Heart left ventricle (tissue), 16 donors: ENCODE data around the gene CLRN2. TPM values are rescaled to one million over a fixed set of nuclear protein-coding genes. Genes with fewer than 3 reads are reported as not detected.

Source experiments
- ATAC-seq, 4 donors: fragments of 200-7000 bp; cut with Tn5 transposase; one replicate each; pipeline ENCODE4 v1.9.1; 2020 to 2022; ENCODE audit warnings: moderate library complexity in 4 of 4, mild to moderate bottlenecking in 3 of 4, moderate number of reproducible peaks in 1 of 4
- DNase-seq, 5 donors: peaks; one replicate each; pipeline ENCODE4 v3.0.0-alpha.2; 2020
- H3K27ac ChIP-seq, 12 donors: fragments of 200-600 bp; sonication (generic) in 4 of 12; one replicate each; pipeline versions ENCODE4 v1.5.0 to v1.8.0; 2016 to 2022; ENCODE audit warnings: mild to moderate bottlenecking in 2 of 12
- H3K27me3 ChIP-seq, 9 donors: fragments of 200-600 bp; sonication (generic) in 2 of 9; one replicate each; pipeline versions ENCODE4 v1.5.1 to v1.8.0; 2016 to 2022; ENCODE audit warnings: mild to moderate bottlenecking in 3 of 9
- H3K36me3 ChIP-seq, 9 donors: fragments of 200-600 bp; sonication (generic) in 2 of 9; one replicate each; pipeline versions ENCODE4 v1.5.0 to v1.8.0; 2018 to 2022; ENCODE audit warnings: mild to moderate bottlenecking in 2 of 9
- H3K4me1 ChIP-seq, 12 donors: fragments of 200-600 bp; sonication (generic) in 4 of 12; one replicate each; pipeline versions ENCODE4 v1.5.0 to v1.8.0; 2016 to 2022; ENCODE audit warnings: mild to moderate bottlenecking in 3 of 12
- H3K4me3 ChIP-seq, 12 donors: fragments of 200-600 bp; sonication (generic) in 4 of 12; one replicate each; pipeline versions ENCODE4 v1.5.0 to v1.8.0; 2017 to 2022; ENCODE audit warnings: mild to moderate bottlenecking in 9 of 12, moderate library complexity in 4 of 12
- H3K9me3 ChIP-seq, 12 donors: fragments of 200-600 bp; sonication (generic) in 4 of 12; one replicate each; pipeline versions ENCODE4 v1.5.0 to v1.8.0; 2016 to 2022; ENCODE audit warnings: mild to moderate bottlenecking in 1 of 12
- POLR2A ChIP-seq, 2 donors: fragments of 450-650 bp; IDR thresholded peaks; one replicate each; pipeline ENCODE4 v1.6.1; 2017; ENCODE audit warnings: antibody characterized with exemption in 2 of 2, mild to moderate bottlenecking in 2 of 2, moderate library complexity in 2 of 2
- WGBS, 4 donors: extraction: QIAGEN DNeasy Blood & Tissue Kit in 2 of 4; methylation state at CpG; one replicate each; pipeline versions ENCODE4 v1.1.5 to v1.1.7; 2013 to 2018; 5-methylcytosine and 5-hydroxymethylcytosine counted together
- intact Hi-C, 10 donors: fragments of 100-400 bp; cut with DNase I; formaldehyde crosslinking; loops; one replicate each; pipeline versions ENCODE4 v1.11.1 to v1.14.2; 2022
- polyA plus RNA-seq, 2 donors: library from polyadenylated mRNA; stranded (reverse); fragments of 200-250 nt; gene quantifications; one replicate each; pipeline ENCODE4 v1.2.3, GENCODE V29; 2013
- total RNA-seq, 9 donors: library from RNA; depleted of rRNA in 2 of 9; stranded (reverse); fragments of >200 nt in 2 of 9; fragmentation: NEBNext Ultra II Directional in 3 of 9; extraction: Animal tissue kit (Norgen Biotek cat#: 25700) in 3 of 9; gene quantifications; one replicate each; pipeline versions ENCODE4 v1.1.0 to v1.2.4, GENCODE V29; 2016 to 2023
- TF ChIP-seq, protein P1 (sequence below), 12 donors: fragments of 200-600 bp; sonication (generic) in 4 of 12; IDR thresholded peaks; one replicate each; pipeline versions ENCODE4 v1.5.0 to v1.8.0; 2018 to 2022; ENCODE audit warnings: antibody characterized with exemption in 12 of 12, mild to moderate bottlenecking in 5 of 12
- donor health status: ischemic (EF 13 %, LVEDD 7.1; RV severe dilation, severe dysfunction).
- donor health status: healthy with polysubstance abuse.
- donor health status: DM: no; HTN: yes; CAD: no.
- donor health status: DM: no; HTN: no; CAD: no.
- donor health status: ischemic (EF 25% LVEDD 6.9; RV normal size, moderate dysfunction).
- donor health status: ischemic (EF 25% LVEDD 5.7; RV mildly dilated, moderate dysfunction).
- donor health status: healthy.
- donor health status: DM: yes; HTN: yes; CAD: no.
- donor health status: ischemic (EF 35%, LVEDD 5.7; RV mildly dilated, moderate dysfunction).
- donor health status: nonischemic (EF 11% LVEDD 7.7; RV severe dilation, severe dysfunction).
- donor health status: DM: yes; HTN: yes; CAD: no.
- donor health status: PGD.
- donor health status: ischemic (EF 29% LVEDD 5.4; RV normal size, mild dysfunction).
- donor health status: nonischemic (EF 23%, LVEDD 6.1; RV moderate dilation, normal function).

Gene CLRN2
- total and polyA plus RNA-seq, 11 donors = not detected

- Histone ChIP-seq H3K9me3 (no peaks in the 10 kb centered on the region), H3K4me3 (no peak overlapping the region), H3K4me1 (peaks cover 0 to 7% (median 0%) of the 10 kb centered on the region in 12 donors), H3K27me3 (no peaks in the 10 kb centered on the region), H3K27ac (no peak overlapping the region), H3K36me3 (no peaks in the 10 kb centered on the region)
- TF ChIP-seq, protein P1, sequence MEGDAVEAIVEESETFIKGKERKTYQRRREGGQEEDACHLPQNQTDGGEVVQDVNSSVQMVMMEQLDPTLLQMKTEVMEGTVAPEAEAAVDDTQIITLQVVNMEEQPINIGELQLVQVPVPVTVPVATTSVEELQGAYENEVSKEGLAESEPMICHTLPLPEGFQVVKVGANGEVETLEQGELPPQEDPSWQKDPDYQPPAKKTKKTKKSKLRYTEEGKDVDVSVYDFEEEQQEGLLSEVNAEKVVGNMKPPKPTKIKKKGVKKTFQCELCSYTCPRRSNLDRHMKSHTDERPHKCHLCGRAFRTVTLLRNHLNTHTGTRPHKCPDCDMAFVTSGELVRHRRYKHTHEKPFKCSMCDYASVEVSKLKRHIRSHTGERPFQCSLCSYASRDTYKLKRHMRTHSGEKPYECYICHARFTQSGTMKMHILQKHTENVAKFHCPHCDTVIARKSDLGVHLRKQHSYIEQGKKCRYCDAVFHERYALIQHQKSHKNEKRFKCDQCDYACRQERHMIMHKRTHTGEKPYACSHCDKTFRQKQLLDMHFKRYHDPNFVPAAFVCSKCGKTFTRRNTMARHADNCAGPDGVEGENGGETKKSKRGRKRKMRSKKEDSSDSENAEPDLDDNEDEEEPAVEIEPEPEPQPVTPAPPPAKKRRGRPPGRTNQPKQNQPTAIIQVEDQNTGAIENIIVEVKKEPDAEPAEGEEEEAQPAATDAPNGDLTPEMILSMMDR (IDR thresholded peaks at IDR 0.05) = no peak
- no peak for TF ChIP-seq POLR2A (IDR thresholded peaks at IDR 0.05)
- ATAC-seq (no peak), DNase-seq (no peak)
- intact Hi-C loops = loop anchor here (2.0 to 10.0 kb wide), 8 partner anchors 92 to 1049 kb away; no protein-coding TSS in a partner anchor
- 72 to 80% (median 74%) methylated on average over 11 of the region's 11 CpGs for WGBS, 4 donors
Measured at GRCh38 chr4:17545374-17546140, 30.6 kb downstream of the CLRN2 start.

GRCh38 chr4:17546222-17546621 is 31.3 kb downstream of the CLRN2 start:
- intact Hi-C loops = loop anchor here (2.0 to 10.0 kb wide), 8 partner anchors 91 to 1049 kb away; no protein-coding TSS in a partner anchor
- peak in 1 of 4 donors; percentile 18 for ATAC-seq
- WGBS, 4 donors = 83 to 90% (median 87%) methylated on average over 9 to 10 of the region's 10 CpGs

GRCh38 chr4:17546678-17547077 is 31.7 kb downstream of the CLRN2 start:
- Histone ChIP-seq H3K27me3 (no peaks in the 10 kb centered on the region), H3K36me3 (no peaks in the 10 kb centered on the region), H3K4me1 (peaks cover 0 to 7% (median 0%) of the 10 kb centered on the region in 12 donors), H3K4me3 (no peak overlapping the region), H3K27ac (no peak overlapping the region), H3K9me3 (no peaks in the 10 kb centered on the region)
- intact Hi-C loops = loop anchor here (2.0 to 10.0 kb wide), 8 partner anchors 91 to 1048 kb away; no protein-coding TSS in a partner anchor
- WGBS, 4 donors = 74 to 92% (median 84%) methylated on average over 7 to 12 of the region's 12 CpGs
- no peak for DNase-seq
- no peak for ATAC-seq
- TF ChIP-seq, protein P1 (IDR thresholded peaks at IDR 0.05) = no peak
- TF ChIP-seq POLR2A (IDR thresholded peaks at IDR 0.05) = no peak

More at GRCh38 chr4:17546222-17546621, 31.3 kb downstream of the CLRN2 start:
- Histone ChIP-seq H3K9me3 (no peaks in the 10 kb centered on the region), H3K27ac (no peak overlapping the region), H3K4me3 (no peak overlapping the region), H3K36me3 (no peaks in the 10 kb centered on the region), H3K27me3 (no peaks in the 10 kb centered on the region), H3K4me1 (peaks cover 0 to 7% (median 0%) of the 10 kb centered on the region in 12 donors)
- TF ChIP-seq POLR2A (IDR thresholded peaks at IDR 0.05) = no peak
- TF ChIP-seq, protein P1 (IDR thresholded peaks at IDR 0.05) = no peak
- DNase-seq = no peak

GRCh38 chr4:17550549-17550948 is 35.6 kb downstream of the CLRN2 start:
- Histone ChIP-seq H3K27ac (no peak overlapping the region), H3K36me3 (no peaks in the 10 kb centered on the region), H3K27me3 (peaks cover 0 to 10% (median 0%) of the 10 kb centered on the region in 9 donors), H3K9me3 (no peaks in the 10 kb centered on the region), H3K4me3 (no peak overlapping the region), H3K4me1 (no peaks in the 10 kb centered on the region)
- no peak for ATAC-seq
- intact Hi-C loops = loop anchor here in 4 of 10 donors (2.0 to 10.0 kb wide), 4 partner anchors 86 to 1042 kb away; no protein-coding TSS in a partner anchor
- no peak for DNase-seq
- WGBS, 4 donors = 86 to 95% (median 89%) methylated on average over 3 of the region's 3 CpGs
- TF ChIP-seq, protein P1 (IDR thresholded peaks at IDR 0.05) = no peak
